Activated CD8-positive, alpha-beta memory T cell treated with anti-CD3 and anti-CD28 coated beads for 36 hours (primary cell): ENCODE measurements around the gene PHACTR1. TPM values are rescaled to one million over a fixed set of nuclear protein-coding genes. Genes with fewer than 3 reads are reported as not detected.

Experiments used
- CTCF ChIA-PET: fragments of 350-600 bp; sonication (Branson Sonifier 250); formaldehyde crosslinking; loops from one replicate; lab custom pipeline; 2021; ENCODE audit warnings: antibody characterized with exemption; lab: Charles Lee
- POLR2A ChIA-PET: fragments of 350-600 bp; sonication (Branson Sonifier 250); formaldehyde crosslinking; loops from one replicate; lab custom pipeline; 2021; ENCODE audit warnings: antibody characterized with exemption; lab: Charles Lee
- total RNA-seq, 2 experiments: library from RNA; stranded (reverse); gene quantifications; one replicate each; pipeline ENCODE4 v1.2.3, GENCODE V29; 2021

Gene PHACTR1
- total RNA-seq, 2 experiments from 2014 or later, result 0.02 TPM; not detected in 1

GRCh38 chr6:13034316-13034715 is 317.7 kb downstream of the PHACTR1 start:
- POLR2A ChIA-PET, result no interaction called here
- CTCF ChIA-PET, result no interaction called here

GRCh38 chr6:13035606-13036005 is 319.0 kb downstream of the PHACTR1 start:
- CTCF ChIA-PET, result no interaction called here
- POLR2A ChIA-PET, result no interaction called here

- CTCF ChIA-PET, result no interaction called here
- POLR2A ChIA-PET, result no interaction called here
Measured at GRCh38 chr6:13038315-13038714, 321.7 kb downstream of the PHACTR1 start.

GRCh38 chr6:13038741-13039190 is 322.2 kb downstream of the PHACTR1 start:
- CTCF ChIA-PET, result no interaction called here
- POLR2A ChIA-PET, result no interaction called here

- ChIA-PET POLR2A (no interaction called here), CTCF (no interaction called here)
Measured at GRCh38 chr6:13044390-13044789, 327.8 kb downstream of the PHACTR1 start.

- CTCF ChIA-PET, result no interaction called here
- POLR2A ChIA-PET, result no interaction called here
Measured at GRCh38 chr6:13044896-13045295, 328.3 kb downstream of the PHACTR1 start.

GRCh38 chr6:13045676-13046075 is 329.1 kb downstream of the PHACTR1 start:
- ChIA-PET POLR2A (no interaction called here), CTCF (no interaction called here)

GRCh38 chr6:13046084-13046483 is 329.5 kb downstream of the PHACTR1 start:
- CTCF ChIA-PET, result no interaction called here
- POLR2A ChIA-PET, result no interaction called here

- ChIA-PET CTCF (no interaction called here), POLR2A (no interaction called here)
Measured at GRCh38 chr6:13048113-13048512, 331.5 kb downstream of the PHACTR1 start.

GRCh38 chr6:13049666-13050254 is 333.2 kb downstream of the PHACTR1 start:
- ChIA-PET CTCF (no interaction called here), POLR2A (no interaction called here)

GRCh38 chr6:13053006-13053461 is 336.5 kb downstream of the PHACTR1 start:
- ChIA-PET POLR2A (no interaction called here), CTCF (no interaction called here)

- ChIA-PET POLR2A (no interaction called here), CTCF (no interaction called here)
Measured at GRCh38 chr6:13058051-13058450, 341.5 kb downstream of the PHACTR1 start.

- ChIA-PET POLR2A (interaction anchor here (0.5 kb wide), 1 partner anchor 61 kb away, joined by 3 read pairs; no protein-coding TSS in a partner anchor), CTCF (no interaction called here)
Measured at GRCh38 chr6:13059026-13059425, 342.5 kb downstream of the PHACTR1 start.

GRCh38 chr6:13063300-13063918 is 346.8 kb downstream of the PHACTR1 start:
- ChIA-PET CTCF (no interaction called here), POLR2A (no interaction called here)

GRCh38 chr6:13065581-13065980 is 349.0 kb downstream of the PHACTR1 start:
- ChIA-PET CTCF (interaction anchor here (0.6 kb wide), 1 partner anchor 11 kb away, joined by 5 read pairs; no protein-coding TSS in a partner anchor), POLR2A (no interaction called here)

- ChIA-PET CTCF (interaction anchor here (0.6 kb wide), 1 partner anchor 10 kb away, joined by 5 read pairs; no protein-coding TSS in a partner anchor), POLR2A (no interaction called here)
Measured at GRCh38 chr6:13066050-13066449, 349.5 kb downstream of the PHACTR1 start.

- ChIA-PET POLR2A (no interaction called here), CTCF (no interaction called here)
Measured at GRCh38 chr6:13066820-13067219, 350.3 kb downstream of the PHACTR1 start.

- ChIA-PET CTCF (no interaction called here), POLR2A (no interaction called here)
Measured at GRCh38 chr6:13068586-13069210, 352.1 kb downstream of the PHACTR1 start.

- ChIA-PET POLR2A (no interaction called here), CTCF (no interaction called here)
Measured at GRCh38 chr6:13071550-13072345, 355.2 kb downstream of the PHACTR1 start.
